Measurements from ENCODE around the gene SOX8. TPM values are rescaled to one million over a fixed set of nuclear protein-coding genes. Genes with fewer than 3 reads are reported as not detected.
"Not testable (repeated sequence)": the region's sequence is repeated elsewhere in the genome, so short reads cannot be mapped to it uniquely, and the experiment has no call there.

SOX8 gene
- total RNA-seq, 1 experiment from 2014 or later: 0.47 TPM

DNA sequence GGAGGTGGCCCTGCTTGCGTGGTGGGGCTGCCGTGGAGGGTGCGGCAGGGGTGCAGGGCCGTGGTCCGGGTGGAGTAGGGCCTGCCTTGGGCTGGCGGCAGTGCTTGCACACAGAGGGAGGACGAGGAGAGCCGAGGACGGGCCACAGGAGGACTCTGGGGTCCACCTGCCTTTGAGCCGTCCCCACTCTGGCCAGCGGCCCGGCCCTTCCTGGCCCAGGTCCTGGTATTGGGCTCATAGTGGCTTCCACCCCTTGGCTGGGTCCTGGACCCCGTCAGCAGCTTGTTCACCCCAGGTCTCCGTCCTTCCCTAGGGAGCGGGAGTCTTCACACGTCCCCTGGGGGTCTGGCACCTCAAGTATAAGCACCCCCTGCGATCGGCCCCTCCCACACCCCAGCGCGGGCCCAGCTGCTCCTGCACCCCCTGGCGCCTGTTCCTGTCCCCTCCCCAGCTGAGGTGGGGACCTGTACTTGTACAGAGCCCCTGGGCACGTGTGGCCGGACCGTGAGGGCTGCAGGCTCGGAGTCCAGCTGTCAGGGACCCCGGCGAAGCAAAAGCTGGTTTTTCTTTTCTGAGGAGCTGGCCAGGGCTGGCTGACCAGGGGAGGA, 40.1 kb downstream of the SOX8 start:
- no peak overlapping the region for H3K4me2 ChIP-seq (ENCODE audit: low read length)
- H3K9ac ChIP-seq (ENCODE audit: low read length): no peak overlapping the region
- no peak for ATAC-seq
- no peaks in the 10 kb centered on the region for H3K9me3 ChIP-seq (ENCODE audit: low read length)
- TF ChIP-seq EZH2 (IDR thresholded peaks at IDR 0.05; ENCODE audit: low read length, unreplicated experiment): no peak
- no peak for TF ChIP-seq EZH2phosphoT487 (IDR thresholded peaks at IDR 0.05; ENCODE audit: borderline replicate concordance, low read length)
- TF ChIP-seq CTCF (conservative IDR thresholded peaks at IDR 0.05; ENCODE audit: low read depth, low read length): no peak
- no TSS peak for BruUV-seq (replicated peaks)
- H3F3A ChIP-seq (ENCODE audit: low read length, unreplicated experiment): no peaks in the 10 kb centered on the region
- no peaks in the 10 kb centered on the region for H3K36me3 ChIP-seq (ENCODE audit: low read depth, low read length)
- H2AFZ ChIP-seq (ENCODE audit: low read length): no peak overlapping the region
- peaks cover 8% of the 10 kb centered on the region; the same call in 1 of the 2 replicates for H3K27me3 ChIP-seq (ENCODE audit: low read length)
- H3K9me2 ChIP-seq (replicated peaks; ENCODE audit: low read length): no peaks in the 10 kb centered on the region
- no peak overlapping the region for H3K27ac ChIP-seq (ENCODE audit: low read length)
- no peaks in the 10 kb centered on the region for H3K4me1 ChIP-seq (ENCODE audit: insufficient read depth, low read length)
- ChIA-PET POLR2A (ENCODE audit: unreplicated experiment) (no interaction called here), CTCF (no interaction called here)
- no peak for DNase-seq
- H3K79me2 ChIP-seq (ENCODE audit: low read length): no peaks in the 10 kb centered on the region
- intact Hi-C loops (cut with micrococcal nuclease): no loop called here
- H3K4me3 ChIP-seq (ENCODE audit: low read length): no peak overlapping the region
- H4K20me1 ChIP-seq (ENCODE audit: low read length): no peaks in the 10 kb centered on the region

DNA sequence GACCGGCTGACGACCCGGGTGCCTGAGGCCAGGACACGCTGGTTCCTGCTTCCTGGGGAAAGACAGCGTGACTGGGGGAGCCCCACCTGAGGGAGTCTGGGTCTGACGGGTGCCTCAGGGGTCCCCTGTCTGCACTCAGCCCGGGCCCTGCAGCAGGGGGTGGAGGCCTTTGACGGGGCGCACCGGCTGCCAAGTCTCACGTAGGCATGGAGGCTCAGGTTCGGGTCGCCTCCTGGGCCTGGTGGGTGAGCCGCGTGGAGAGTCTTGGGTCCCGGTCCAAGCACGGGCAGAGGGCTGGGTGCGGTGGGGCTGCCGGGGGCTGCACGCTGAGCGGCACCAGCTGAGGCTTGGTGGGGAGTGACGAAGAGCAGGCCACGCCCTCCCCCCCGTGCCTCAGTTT, 40.9 kb downstream of the SOX8 start:
- H3K9ac ChIP-seq (ENCODE audit: low read length): no peak overlapping the region
- H3K36me3 ChIP-seq (ENCODE audit: low read depth, low read length): no peaks in the 10 kb centered on the region
- no peaks in the 10 kb centered on the region for H3F3A ChIP-seq (ENCODE audit: low read length, unreplicated experiment)
- ChIA-PET CTCF (no interaction called here), POLR2A (ENCODE audit: unreplicated experiment) (no interaction called here)
- no peak overlapping the region for H3K4me3 ChIP-seq (ENCODE audit: low read length)
- no peak overlapping the region for H2AFZ ChIP-seq (ENCODE audit: low read length)
- peaks cover 8% of the 10 kb centered on the region; the same call in 1 of the 2 replicates for H3K27me3 ChIP-seq (ENCODE audit: low read length)
- no TSS peak for BruUV-seq (replicated peaks)
- no peaks in the 10 kb centered on the region for H3K9me2 ChIP-seq (replicated peaks; ENCODE audit: low read length)
- no peaks in the 10 kb centered on the region for H3K9me3 ChIP-seq (ENCODE audit: low read length)
- no peaks in the 10 kb centered on the region for H3K4me1 ChIP-seq (ENCODE audit: insufficient read depth, low read length)
- DNase-seq (no peak), ATAC-seq (no peak)
- no peaks in the 10 kb centered on the region for H3K79me2 ChIP-seq (ENCODE audit: low read length)
- H3K4me2 ChIP-seq (ENCODE audit: low read length): no peak overlapping the region
- no peaks in the 10 kb centered on the region for H4K20me1 ChIP-seq (ENCODE audit: low read length)
- H3K27ac ChIP-seq (ENCODE audit: low read length): no peak overlapping the region
- intact Hi-C loops (cut with micrococcal nuclease): no loop called here
- no peak for TF ChIP-seq EZH2 (IDR thresholded peaks at IDR 0.05; ENCODE audit: low read length, unreplicated experiment)

DNA sequence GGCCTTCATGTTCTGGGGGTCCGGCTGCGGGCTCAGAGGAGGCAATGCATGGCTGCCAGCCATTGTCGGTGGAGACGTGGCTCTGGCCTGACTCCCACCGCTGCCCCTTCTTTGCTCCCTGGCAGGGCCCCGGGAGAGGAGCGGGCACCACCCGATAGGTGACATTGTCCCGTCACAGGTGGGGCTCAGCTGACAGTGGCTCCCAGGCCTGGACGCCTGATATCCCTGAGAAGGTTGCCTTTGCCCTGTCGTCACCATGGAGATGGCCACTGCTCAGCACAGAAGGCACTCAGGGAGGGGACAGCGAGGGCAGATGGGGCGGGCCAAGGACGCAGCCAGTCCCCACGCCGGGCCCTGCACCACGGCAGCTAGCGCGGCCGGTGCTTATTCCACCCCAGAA, 42.6 kb downstream of the SOX8 start:
- H3F3A ChIP-seq (ENCODE audit: low read length, unreplicated experiment): no peaks in the 10 kb centered on the region
- peaks cover 5% of the 10 kb centered on the region; the same call in 1 of the 2 replicates for H3K27me3 ChIP-seq (ENCODE audit: low read length)
- H4K20me1 ChIP-seq (ENCODE audit: low read length): no peaks in the 10 kb centered on the region
- no peak overlapping the region for H3K4me3 ChIP-seq (ENCODE audit: low read length)
- H3K9me3 ChIP-seq (ENCODE audit: low read length): no peaks in the 10 kb centered on the region
- DNase-seq (no peak), ATAC-seq (no peak)
- H3K36me3 ChIP-seq (ENCODE audit: low read depth, low read length): no peaks in the 10 kb centered on the region
- no peaks in the 10 kb centered on the region for H3K79me2 ChIP-seq (ENCODE audit: low read length)
- no TSS peak for BruUV-seq (replicated peaks)
- POLR2A ChIA-PET (ENCODE audit: unreplicated experiment): no interaction called here
- no peak overlapping the region for H3K9ac ChIP-seq (ENCODE audit: low read length)
- no peak overlapping the region for H3K4me2 ChIP-seq (ENCODE audit: low read length)
- no peak overlapping the region for H3K27ac ChIP-seq (ENCODE audit: low read length)
- H2AFZ ChIP-seq (ENCODE audit: low read length): no peak overlapping the region
- intact Hi-C loops (cut with micrococcal nuclease): no loop called here
- H3K9me2 ChIP-seq (replicated peaks; ENCODE audit: low read length): no peaks in the 10 kb centered on the region
- TF ChIP-seq CTCF (conservative IDR thresholded peaks at IDR 0.05; ENCODE audit: low read depth, low read length) (no peak), EZH2 (IDR thresholded peaks at IDR 0.05; ENCODE audit: low read length, unreplicated experiment) (no peak), EZH2phosphoT487 (IDR thresholded peaks at IDR 0.05; ENCODE audit: borderline replicate concordance, low read length) (no peak)
- CTCF ChIA-PET: no interaction called here
- no peaks in the 10 kb centered on the region for H3K4me1 ChIP-seq (ENCODE audit: insufficient read depth, low read length)

DNA sequence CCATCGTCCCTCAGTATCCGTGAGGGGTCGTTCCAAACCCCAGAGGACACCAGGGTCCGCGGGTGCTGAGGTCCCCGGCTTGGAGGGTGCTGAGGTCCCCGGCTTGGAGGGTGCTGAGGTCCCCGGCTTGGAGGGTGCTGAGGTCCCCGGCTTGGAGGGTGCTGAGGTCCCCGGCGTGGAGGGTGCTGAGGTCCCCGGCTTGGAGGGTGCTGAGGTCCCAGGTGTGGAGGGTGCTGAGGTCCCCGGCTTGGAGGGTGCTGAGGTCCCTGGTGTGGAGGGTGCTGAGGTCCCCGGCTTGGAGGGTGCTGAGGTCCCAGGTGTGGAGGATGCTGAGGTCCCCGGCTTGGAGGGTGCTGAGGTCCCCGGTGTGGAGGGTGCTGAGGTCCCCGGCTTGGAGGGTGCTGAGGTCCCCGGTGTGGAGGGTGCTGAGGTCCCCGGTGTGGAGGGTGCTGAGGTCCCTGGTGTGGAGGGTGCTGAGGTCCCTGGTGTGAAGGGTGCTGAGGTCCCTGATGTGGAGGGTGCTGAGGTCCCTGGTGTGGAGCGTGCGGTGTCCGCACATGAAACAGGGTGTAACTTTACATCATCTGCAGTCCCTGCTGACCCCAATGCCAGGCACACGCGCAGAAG, 43.7 kb downstream of the SOX8 start:
- intact Hi-C loops (cut with micrococcal nuclease); CTCF ChIA-PET; H3K9me2 ChIP-seq (replicated peaks; ENCODE audit: low read length); DNase-seq; H3K9me3 ChIP-seq (ENCODE audit: low read length); POLR2A ChIA-PET (ENCODE audit: unreplicated experiment); H3K4me3 ChIP-seq (ENCODE audit: low read length); H2AFZ ChIP-seq (ENCODE audit: low read length); H3K9ac ChIP-seq (ENCODE audit: low read length); H3K27ac ChIP-seq (ENCODE audit: low read length); H3K79me2 ChIP-seq (ENCODE audit: low read length); H3F3A ChIP-seq (ENCODE audit: low read length, unreplicated experiment); H3K4me1 ChIP-seq (ENCODE audit: insufficient read depth, low read length); H3K4me2 ChIP-seq (ENCODE audit: low read length); BruUV-seq (replicated peaks); H3K27me3 ChIP-seq (ENCODE audit: low read length); H4K20me1 ChIP-seq (ENCODE audit: low read length); ATAC-seq; H3K36me3 ChIP-seq (ENCODE audit: low read depth, low read length): not testable (repeated sequence)

Measured in PC-3 (cell line).